GM19240 (cell line): Measurements from ENCODE around the gene KLC3.
A peak's percentile ranks its signal among the peaks of the same experiment; 100 is the strongest.

Source experiments
- DNase-seq: peaks from one replicate; pipeline ENCODE4 v3.0.0; 2011; ENCODE audit warnings: low spot score; ENCODE audit not compliant: insufficient read length

Gene KLC3

DNA sequence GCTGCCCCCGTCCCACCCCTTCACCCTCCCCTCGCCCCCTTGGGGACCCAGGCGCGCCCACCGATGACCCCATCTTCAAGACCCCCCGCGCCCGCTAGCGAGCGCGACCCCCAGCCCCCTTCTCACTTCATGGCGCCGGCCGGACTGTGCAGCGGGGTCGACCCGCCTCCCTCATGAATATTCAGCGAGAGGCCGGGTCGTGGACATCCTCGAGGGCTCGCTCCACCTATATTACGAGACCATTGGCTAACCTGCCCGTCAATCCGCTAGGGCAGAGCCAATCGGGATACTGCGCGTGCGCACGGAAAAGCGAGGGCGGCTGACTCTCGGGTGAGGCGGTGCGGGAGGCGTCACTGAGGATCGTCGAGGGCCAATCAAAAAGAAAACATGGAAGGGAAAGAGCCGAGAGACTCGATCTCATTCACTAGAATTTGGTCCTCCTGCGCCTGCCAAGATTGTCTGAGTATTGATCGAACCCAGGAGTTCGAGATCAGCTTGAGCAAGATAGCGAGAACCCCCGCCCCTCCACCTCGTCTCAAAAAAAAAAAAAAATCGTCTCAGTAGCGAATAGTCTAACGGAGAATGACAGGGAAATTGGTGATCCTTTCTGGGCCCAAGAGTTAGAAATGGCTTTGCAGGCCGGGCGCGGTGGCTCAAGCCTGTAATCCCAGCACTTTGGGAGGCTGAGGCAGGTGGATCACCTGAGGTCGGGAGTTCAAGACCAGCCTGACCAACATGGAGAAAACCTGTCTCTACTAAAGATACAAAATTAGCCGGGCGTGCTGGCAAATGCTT is 30.1 kb downstream of the KLC3 start, which contains the start of gene ERCC2:
ERCC2 (minus strand) TSS at position 164 of the 795 bp plus-strand sequence; CDS start at position 131, 33 bp downstream.
- peak; percentile 100 for DNase-seq

DNA sequence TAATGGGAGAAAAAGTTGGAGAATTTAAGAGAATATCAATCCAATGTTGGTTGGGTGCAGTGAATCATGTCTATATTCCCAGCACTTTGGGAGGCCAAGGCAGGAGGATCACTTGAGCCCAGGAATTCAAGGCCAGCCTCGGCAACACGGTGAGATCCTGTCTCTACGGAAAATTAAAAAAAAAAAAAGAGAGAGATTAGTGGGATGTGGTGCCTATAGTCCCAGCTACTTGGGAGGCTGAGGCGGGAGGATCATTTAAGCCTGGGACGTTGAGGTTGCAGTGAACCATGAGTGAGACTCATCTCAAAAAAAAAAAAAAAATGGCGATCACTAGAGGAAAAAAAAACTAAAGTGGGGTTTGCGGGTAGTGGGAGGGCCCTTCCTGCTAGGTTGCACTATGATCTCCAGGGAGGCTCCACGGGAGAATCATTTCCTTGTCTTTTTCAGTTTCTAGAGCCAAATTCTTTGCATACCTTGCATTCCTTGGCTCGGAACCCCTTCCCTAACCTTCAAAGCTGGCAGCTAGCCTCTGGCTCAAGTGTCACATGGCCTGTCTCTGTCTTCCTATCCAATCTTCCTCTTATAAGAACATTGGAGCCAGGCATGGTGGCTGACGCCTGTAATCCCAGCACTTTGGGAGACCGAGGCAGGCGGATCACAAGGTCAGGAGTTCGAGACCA is 35.6 kb downstream of the KLC3 start:
- DNase-seq = no peak

DNA sequence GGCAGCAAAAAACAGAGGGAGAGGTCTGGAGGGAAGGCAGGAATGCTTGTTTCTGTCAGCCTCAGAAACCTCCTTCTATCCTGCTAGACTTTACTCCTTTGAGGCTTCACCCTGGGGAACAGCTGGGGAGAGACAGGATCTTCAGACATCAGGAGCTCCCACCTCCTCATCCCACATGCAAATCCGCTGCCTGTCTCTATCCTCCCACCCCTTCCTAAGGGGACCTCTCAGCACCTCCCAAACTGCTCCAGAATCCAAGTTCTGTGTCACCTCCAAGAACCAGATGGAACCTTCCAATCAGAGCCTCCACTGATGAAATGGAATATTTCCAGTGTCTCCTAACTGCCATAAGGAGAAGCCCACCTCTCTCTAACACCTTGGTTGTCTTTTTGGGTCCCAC is 39.6 kb downstream of the KLC3 start:
- DNase-seq = no peak

DNA sequence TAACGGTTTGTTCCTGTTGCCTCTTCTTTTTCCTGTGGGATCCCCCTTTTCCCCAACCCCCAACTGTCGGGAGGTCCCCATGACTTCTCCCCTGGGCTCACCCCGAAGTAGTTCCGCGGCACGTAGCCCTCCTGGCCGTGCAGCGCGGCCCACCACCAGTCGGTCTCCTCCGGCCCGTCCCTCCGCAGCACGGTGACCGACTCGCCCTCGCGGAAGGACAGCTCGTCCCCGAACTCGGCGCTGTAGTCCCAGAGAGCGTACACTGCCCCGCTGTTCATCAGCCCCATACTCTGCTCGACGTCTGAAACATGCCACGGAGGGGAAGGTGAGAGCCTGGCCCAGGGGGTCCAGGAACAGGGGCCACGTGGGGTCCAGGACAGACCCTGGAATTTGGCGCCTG is 41.9 kb downstream of the KLC3 start:
- DNase-seq = no peak

DNA sequence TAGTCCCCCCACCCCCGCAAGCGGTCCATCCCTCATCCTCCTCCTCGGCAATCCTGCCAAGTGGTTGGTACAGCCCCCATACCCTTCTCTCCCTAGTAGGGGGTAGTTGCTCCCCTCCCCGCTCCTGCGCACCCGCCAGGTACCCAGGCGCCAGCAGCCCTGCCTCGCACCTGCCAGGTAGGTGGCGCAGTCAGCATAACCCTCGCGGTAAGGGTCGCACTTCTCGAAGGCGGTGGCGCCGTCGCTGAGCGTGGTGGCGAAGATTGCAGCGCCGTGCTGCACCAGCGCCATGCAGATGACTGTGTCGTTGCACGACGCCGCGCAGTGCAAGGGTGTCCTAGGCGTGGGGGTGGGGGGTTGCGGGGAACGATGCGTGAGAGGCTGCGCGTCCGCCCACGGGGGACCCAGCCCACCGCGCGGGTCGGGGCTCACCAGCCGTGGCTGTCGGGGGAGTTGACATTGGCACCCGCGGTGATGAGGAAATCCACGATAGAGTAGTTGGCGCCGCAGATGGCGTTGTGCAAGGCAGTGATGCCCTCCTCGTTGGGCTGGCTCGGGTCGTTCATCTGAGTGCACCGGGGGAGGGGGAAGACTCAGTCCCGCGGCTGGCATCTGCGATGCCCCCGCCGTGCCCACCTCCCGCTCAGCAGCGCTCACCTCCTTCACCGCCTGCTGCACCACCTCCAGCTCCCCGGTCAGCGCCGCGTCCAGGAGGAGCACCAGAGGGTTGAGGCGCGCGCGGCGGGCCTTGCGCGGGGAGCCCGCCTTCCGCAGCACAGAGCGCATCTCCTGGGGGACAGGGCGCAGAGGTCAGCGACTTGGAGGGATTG is 45.1 kb downstream of the KLC3 start:
- no peak for DNase-seq

DNA sequence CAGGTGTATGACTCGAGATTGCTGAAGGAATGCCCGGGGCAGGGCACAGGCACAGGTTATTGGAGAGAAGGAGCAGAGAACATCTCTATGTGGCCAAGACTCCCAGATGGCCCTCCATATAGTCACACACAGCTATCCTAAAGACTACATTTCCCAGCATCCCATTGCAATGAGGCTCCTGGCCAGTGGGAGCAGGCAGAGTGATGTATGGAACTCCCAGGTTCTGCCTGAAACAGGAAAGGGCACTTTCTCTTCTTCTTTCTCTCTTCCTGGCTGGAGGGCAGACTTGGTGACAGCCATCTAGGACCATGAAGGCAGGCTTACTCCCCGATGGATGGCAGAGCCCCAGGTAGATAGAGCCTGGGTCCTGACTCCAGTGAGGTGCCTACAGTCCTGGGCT is 50.8 kb downstream of the KLC3 start:
- no peak for DNase-seq

DNA sequence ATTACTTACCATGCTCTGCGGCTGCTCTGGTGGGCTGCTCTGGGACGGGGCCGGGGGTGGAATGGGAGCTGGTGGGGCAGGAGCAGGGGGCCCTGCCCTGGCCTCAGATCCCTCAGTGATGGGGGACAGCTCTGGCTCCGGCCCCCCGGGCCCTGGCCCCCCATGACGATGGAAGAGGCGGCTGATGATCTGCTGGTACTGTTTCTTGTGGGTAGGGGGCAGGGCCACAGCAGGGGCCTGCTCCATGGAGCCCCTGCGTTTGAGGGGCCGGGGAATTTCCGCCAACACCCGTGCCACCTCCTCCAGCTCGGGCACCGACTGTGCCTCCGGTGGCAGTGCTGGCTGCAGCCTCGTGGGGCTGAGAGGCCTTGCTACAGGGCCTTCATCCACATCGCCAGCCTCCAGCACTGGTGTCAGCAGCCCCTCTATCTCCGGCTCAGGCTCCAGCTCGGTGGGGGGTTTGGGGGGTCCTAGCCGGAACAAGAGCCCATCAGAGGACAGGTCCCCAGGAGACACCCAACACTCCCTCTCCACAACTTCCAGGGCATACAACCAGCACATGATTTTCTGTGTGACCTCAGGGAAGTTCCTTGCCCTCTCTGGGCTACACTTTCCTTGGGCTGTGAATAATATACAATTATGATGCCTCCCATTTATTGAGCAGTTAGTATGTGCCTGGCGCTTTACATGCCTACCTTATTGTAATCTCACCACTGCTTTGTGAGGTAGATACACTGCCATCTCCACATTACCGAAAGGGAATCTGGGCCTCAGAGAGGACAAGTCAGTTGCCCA is 51.5 kb downstream of the KLC3 start:
- no peak for DNase-seq

DNA sequence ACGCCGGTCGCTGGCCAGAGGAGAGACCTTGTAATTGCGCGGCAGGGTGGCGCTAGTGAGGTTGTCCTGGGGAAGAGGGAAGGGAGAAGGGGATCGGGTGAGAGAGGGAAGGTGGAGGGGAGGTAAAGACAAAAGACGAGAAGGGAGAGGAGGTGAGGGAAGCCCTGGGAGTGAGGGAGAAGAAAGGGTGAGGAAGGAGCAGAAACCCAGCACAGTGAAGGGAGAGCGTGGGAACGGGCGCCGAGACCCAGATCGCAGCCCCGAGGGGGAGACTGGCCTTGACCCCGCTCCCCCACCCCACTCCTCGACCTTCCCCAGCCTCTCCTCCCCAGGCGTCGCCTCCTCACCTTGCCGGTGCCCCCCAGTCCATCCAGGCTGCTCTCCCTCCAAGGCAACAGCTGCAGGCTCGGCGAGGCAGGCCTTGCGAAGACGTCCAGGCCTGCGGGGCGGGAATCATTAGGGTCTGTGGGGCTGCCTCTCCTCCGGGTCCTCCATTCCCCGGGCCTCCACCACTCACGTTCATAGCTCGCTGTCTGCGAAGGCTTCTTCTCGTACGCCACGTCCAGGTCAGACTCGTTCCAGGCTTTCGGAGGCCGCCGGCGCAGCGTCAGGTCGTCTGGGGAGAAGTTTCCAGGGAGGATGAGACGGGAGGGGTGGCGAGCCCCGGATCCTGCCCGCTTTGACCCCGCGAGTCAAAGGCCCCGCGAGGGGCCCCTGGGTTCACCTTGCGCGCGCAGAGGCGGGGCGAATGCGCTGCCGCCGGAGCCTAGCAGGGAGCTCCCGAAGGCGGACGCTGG is 55.5 kb downstream of the KLC3 start:
- DNase-seq = no peak

DNA sequence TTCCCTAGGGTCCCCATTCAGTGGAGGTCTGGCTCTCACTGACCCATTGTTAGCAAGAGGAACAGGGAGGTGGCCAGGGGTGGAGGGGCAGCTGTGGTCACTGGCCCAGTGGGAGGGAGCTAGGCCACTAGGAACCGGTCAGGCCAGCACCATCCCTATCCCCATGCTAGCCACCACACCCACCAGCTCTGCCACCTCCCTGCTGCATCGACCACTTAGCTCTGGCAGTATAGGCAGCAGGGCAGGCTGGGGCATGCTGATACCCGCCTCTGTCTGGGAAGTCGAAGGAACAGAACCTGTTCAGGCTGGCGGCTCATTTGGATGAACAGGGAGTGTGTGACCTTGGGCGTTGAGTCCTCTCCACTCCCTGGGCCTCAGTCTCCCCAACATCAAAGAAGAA is 59.6 kb downstream of the KLC3 start:
- no peak for DNase-seq
